Tibial artery (tissue), 4 donors: Measurements from ENCODE around the gene COPS7A.

Experiments used
- DNase-seq, 2 donors: peaks; one replicate each; pipeline ENCODE4 v3.0.0-alpha.2; 2019
- H3K27ac ChIP-seq, 2 donors: fragments of 200-600 bp; sonication (generic) in 1 of 2; 1 replicate in 1 of 2; 2 replicates in 1 of 2; pipeline ENCODE4 v1.5.1; 2018 to 2019; ENCODE audit warnings: mild to moderate bottlenecking in 1 of 2
- H3K27me3 ChIP-seq, 2 donors: fragments of 200-600 bp; sonication (generic) in 1 of 2; one replicate each; pipeline versions ENCODE4 v1.5.1 to v1.6.0; 2016 to 2019
- H3K36me3 ChIP-seq, 3 donors: fragments of 200-600 bp; sonication (generic) in 2 of 3; one replicate each; pipeline ENCODE4 v1.5.1; 2016 to 2019; ENCODE audit warnings: mild to moderate bottlenecking in 2 of 3
- H3K4me1 ChIP-seq, 4 donors: fragments of 200-600 bp; sonication (generic) in 2 of 4; 1 replicate in 3 of 4; 2 replicates in 1 of 4; pipeline ENCODE4 v1.5.1; 2016 to 2019
- H3K4me3 ChIP-seq, 2 donors: fragments of 200-600 bp; sonication (generic) in 1 of 2; 1 replicate in 1 of 2; 2 replicates in 1 of 2; pipeline ENCODE4 v1.5.1; 2018 to 2019; ENCODE audit warnings: mild to moderate bottlenecking in 2 of 2
- H3K9me3 ChIP-seq, 3 donors: fragments of 200-600 bp; sonication (generic) in 1 of 3; one replicate each; pipeline ENCODE4 v1.5.1; 2016 to 2019
- CTCF ChIP-seq, 2 experiments: fragments of 200-600 bp in 1 of 2; fragments of 450-650 bp in 1 of 2; IDR thresholded peaks; one replicate each; pipeline ENCODE4 v1.5.1; 2017 to 2019; ENCODE audit warnings: antibody characterized with exemption in 2 of 2, mild to moderate bottlenecking in 1 of 2, moderate library complexity in 1 of 2
- intact Hi-C: fragments of 100-400 bp; cut with DNase I; formaldehyde crosslinking; loops from one replicate; pipeline ENCODE4 v1.15.0; 2023; ENCODE audit warnings: low total_unique reads

Gene COPS7A

GRCh38 chr12:6774499-6775062, 50.7 kb downstream of the COPS7A start:
- no peak for TF ChIP-seq CTCF (IDR thresholded peaks at IDR 0.05)
- Histone ChIP-seq H3K4me1 (peaks cover 0 to 39% (median 27%) of the 10 kb centered on the region in 4 donors), H3K27me3 (no peaks in the 10 kb centered on the region), H3K9me3 (no peaks in the 10 kb centered on the region), H3K4me3 (no peak overlapping the region), H3K27ac (no peak overlapping the region), H3K36me3 (peaks cover 17 to 21% (median 21%) of the 10 kb centered on the region in 3 donors)
- intact Hi-C loops = loop anchor here (10.0 kb wide), 1 partner anchor 160 kb away; no protein-coding TSS in a partner anchor
- DNase-seq = no peak

DNA sequence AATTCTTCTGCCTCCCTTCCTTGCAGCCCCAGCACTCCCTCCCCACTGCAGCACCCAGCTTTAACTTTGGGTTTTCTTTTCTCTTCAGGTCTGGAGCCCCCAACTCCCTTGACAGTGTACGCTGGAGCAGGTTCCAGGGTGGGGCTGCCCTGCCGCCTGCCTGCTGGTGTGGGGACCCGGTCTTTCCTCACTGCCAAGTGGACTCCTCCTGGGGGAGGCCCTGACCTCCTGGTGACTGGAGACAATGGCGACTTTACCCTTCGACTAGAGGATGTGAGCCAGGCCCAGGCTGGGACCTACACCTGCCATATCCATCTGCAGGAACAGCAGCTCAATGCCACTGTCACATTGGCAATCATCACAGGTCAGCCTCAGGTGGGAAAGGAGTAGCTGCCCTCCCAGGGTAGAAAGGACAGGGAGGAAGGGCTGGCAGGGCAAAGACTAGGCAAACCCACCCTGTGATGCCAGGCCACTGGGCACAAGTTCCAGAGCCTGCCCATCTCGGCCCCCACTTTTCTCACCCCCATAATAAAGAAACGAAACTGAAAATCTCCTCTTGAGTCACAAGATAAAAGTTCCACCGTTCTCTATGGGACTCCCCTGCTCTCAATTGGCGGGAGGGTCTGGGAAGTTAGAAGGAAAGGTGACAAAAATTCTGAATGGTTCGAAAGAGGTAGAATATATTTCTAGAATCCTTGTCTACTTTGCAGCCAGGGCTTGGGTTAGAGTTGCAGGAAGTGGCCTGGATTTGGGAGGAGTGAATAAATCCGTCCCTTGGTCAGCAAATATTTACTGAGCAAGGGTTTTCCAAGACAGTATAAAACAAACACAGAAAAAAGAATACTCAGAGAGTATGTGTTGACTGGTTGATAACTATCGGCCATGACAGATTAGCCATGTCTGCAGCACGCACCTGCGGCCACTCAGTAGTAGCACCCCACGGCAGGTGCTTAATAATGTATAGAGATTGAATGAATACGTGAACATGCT, 51.6 kb downstream of the COPS7A start:
- TF ChIP-seq CTCF (IDR thresholded peaks at IDR 0.05) = no peak
- intact Hi-C loops = loop anchor here (10.0 kb wide), 1 partner anchor 161 kb away; no protein-coding TSS in a partner anchor
- H3K27ac ChIP-seq = no peak overlapping the region

GRCh38 chr12:6777386-6777785, 53.5 kb downstream of the COPS7A start:
- no peak for DNase-seq
- H3K9me3 ChIP-seq = no peaks in the 10 kb centered on the region
- H3K27ac ChIP-seq = peak overlapping the region in 1 of 2 donors; percentile 82
- H3K36me3 ChIP-seq = no peaks in the 10 kb centered on the region
- no peak for TF ChIP-seq CTCF (IDR thresholded peaks at IDR 0.05)
- no peak overlapping the region for H3K4me3 ChIP-seq
- no peaks in the 10 kb centered on the region for H3K27me3 ChIP-seq
- peaks cover 0 to 22% (median 13%) of the 10 kb centered on the region in 4 donors for H3K4me1 ChIP-seq
- intact Hi-C loops = loop anchor here (10.0 kb wide), 1 partner anchor 163 kb away; no protein-coding TSS in a partner anchor

More for the DNA sequence above, 51.6 kb downstream of the COPS7A start:
- Histone ChIP-seq H3K4me1 (peaks cover 0 to 34% (median 24%) of the 10 kb centered on the region in 4 donors), H3K9me3 (no peaks in the 10 kb centered on the region), H3K36me3 (peaks cover 8 to 12% (median 12%) of the 10 kb centered on the region in 3 donors), H3K27me3 (no peaks in the 10 kb centered on the region), H3K4me3 (no peak overlapping the region)
- DNase-seq = no peak

GRCh38 chr12:6778217-6778573, 54.3 kb downstream of the COPS7A start:
- peak; percentile 35 to 81 for DNase-seq
- peaks cover 0 to 22% (median 13%) of the 10 kb centered on the region in 4 donors for H3K4me1 ChIP-seq
- peak overlapping the region; percentile 46 to 56 for H3K4me3 ChIP-seq
- no peak for TF ChIP-seq CTCF (IDR thresholded peaks at IDR 0.05)
- intact Hi-C loops = loop anchor here (2.0 to 10.0 kb wide), 2 partner anchors 25 to 163 kb away; partner anchors contain the start of gene MLF2
- H3K9me3 ChIP-seq = no peaks in the 10 kb centered on the region
- H3K27ac ChIP-seq = peak overlapping the region; percentile 77 to 82
- no peaks in the 10 kb centered on the region for H3K27me3 ChIP-seq
- H3K36me3 ChIP-seq = no peaks in the 10 kb centered on the region

GRCh38 chr12:6778574-6779550, 55.0 kb downstream of the COPS7A start:
- Histone ChIP-seq H3K36me3 (no peaks in the 10 kb centered on the region), H3K27me3 (no peaks in the 10 kb centered on the region), H3K27ac (peak overlapping the region; percentile 77 to 82), H3K4me1 (peaks cover 0 to 19% (median 11%) of the 10 kb centered on the region in 4 donors), H3K9me3 (no peaks in the 10 kb centered on the region), H3K4me3 (peak overlapping the region; percentile 46 to 56)
- TF ChIP-seq CTCF (IDR thresholded peaks at IDR 0.05) = peak; percentile 89 to 98
- peak; percentile 94 to 96 for DNase-seq
- intact Hi-C loops = loop anchor here (2.0 to 10.0 kb wide), 2 partner anchors 26 to 164 kb away; partner anchors contain the start of gene MLF2
